Measurements from ENCODE around the gene SYNE1. TPM values are rescaled to one million over a fixed set of nuclear protein-coding genes. Genes with fewer than 3 reads are reported as not detected.

Gene SYNE1
- total and polyA plus RNA-seq, 2 of the 8 experiments (the other 6 are each of a cell fraction or from before 2014, with no cell fraction given) = 2.8 to 5.5 TPM

- no peak for TF ChIP-seq USF2 (IDR thresholded peaks at IDR 0.05; ENCODE audit: low read length)
Measured at GRCh38 chr6:152147269-152147668, 489.9 kb downstream of the SYNE1 start (continued).

Data from H1 (cell line).